BJ (cell line): Measurements from ENCODE around the gene ITGAL. TPM values are rescaled to one million over a fixed set of nuclear protein-coding genes. Genes with fewer than 3 reads are reported as not detected.

Experiments
- CTCF ChIA-PET: fragments of 350-600 bp; formaldehyde crosslinking; extraction: SDS; loops from one replicate; lab custom pipeline; 2021; ENCODE audit warnings: antibody characterized with exemption, inconsistent platforms; lab: Yijun Ruan, JAX
- POLR2A ChIA-PET: fragments of 300-600 bp; sonication (Branson Sonifier 250); formaldehyde crosslinking; extraction: SDS; loops from one replicate; lab custom pipeline; 2021; ENCODE audit warnings: antibody characterized with exemption; lab: Charles Lee
- DNase-seq: peaks from one replicate; pipeline ENCODE4 v3.0.0-alpha.2; 2011; ENCODE audit warnings: low read depth
- H3K27me3 ChIP-seq: 2 replicates; pipeline ENCODE4 v1.6.0; 2011; ENCODE audit warnings: low read length; ENCODE audit not compliant: control insufficient read depth, insufficient read depth
- H3K36me3 ChIP-seq: 2 replicates; pipeline ENCODE4 v1.5.1; 2011; ENCODE audit warnings: low read length; ENCODE audit not compliant: control insufficient read depth, insufficient read depth
- H3K4me3 ChIP-seq: 2 replicates; pipeline ENCODE4 v1.5.1; 2011; ENCODE audit warnings: low read depth, mild to moderate bottlenecking, control low read depth, low read length
- CTCF ChIP-seq: IDR thresholded peaks from 2 replicates; pipeline ENCODE4 v1.5.1; 2011; ENCODE audit warnings: low read depth, mild to moderate bottlenecking, control low read depth, inconsistent platforms, low read length, moderate library complexity; ENCODE audit not compliant: insufficient read depth
- polyA plus RNA-seq: library from polyadenylated mRNA; depleted of rRNA; stranded (reverse); fragments of >200 nt; gene quantifications from 2 replicates; pipeline ENCODE4 v1.2.3, GENCODE V29; 2011

ITGAL gene
- polyA plus RNA-seq, 1 experiment, result 0.06 TPM

DNA sequence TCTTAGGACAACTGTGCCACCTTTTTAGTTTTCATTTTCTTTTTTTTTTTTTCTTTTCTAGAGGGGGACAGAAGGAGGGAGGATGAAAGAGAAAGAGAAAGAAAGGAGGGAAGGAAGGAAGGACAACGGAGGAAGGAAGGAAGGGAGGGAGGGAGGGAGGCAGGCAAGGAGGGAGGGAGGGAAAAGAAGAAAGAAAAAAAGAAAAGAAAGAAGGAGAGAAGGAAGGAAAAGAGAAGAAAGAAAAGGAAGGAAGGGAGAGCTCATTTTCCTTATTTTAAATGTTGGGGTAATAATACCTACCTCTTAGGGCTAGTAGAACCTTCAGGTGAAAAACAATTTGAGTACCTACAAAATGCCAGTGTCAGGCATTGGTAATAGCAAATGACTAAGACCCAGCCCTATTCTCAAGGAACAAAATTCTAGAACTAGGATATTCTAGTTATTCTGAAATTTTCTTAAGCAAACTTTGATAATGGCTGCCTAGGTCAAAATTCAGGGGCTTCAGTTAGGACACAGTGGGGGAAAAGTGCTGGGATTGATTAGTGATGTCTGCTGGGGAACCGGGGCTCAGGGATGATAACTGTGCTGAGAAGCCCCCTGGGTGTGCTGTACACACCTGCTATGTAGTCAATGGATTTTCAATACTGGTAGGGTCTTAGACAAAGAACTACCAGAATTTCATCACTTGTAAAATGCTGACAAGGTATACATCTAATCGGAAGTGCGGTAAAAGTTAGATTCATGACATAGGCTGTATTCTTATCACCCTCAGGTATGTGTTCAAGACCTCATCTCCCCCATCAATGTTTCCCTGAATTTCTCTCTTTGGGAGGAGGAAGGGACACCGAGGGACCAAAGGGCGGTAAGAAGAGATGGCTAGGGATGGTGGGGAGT, 31.1 kb downstream of the ITGAL start:
- TF ChIP-seq CTCF, result no peak
- no peak for DNase-seq
- no peaks in the 10 kb centered on the region for H3K36me3 ChIP-seq
- H3K4me3 ChIP-seq, result no peak overlapping the region
- ChIA-PET POLR2A (no interaction called here), CTCF (no interaction called here)
- H3K27me3 ChIP-seq, result peaks cover 3% of the 10 kb centered on the region

DNA sequence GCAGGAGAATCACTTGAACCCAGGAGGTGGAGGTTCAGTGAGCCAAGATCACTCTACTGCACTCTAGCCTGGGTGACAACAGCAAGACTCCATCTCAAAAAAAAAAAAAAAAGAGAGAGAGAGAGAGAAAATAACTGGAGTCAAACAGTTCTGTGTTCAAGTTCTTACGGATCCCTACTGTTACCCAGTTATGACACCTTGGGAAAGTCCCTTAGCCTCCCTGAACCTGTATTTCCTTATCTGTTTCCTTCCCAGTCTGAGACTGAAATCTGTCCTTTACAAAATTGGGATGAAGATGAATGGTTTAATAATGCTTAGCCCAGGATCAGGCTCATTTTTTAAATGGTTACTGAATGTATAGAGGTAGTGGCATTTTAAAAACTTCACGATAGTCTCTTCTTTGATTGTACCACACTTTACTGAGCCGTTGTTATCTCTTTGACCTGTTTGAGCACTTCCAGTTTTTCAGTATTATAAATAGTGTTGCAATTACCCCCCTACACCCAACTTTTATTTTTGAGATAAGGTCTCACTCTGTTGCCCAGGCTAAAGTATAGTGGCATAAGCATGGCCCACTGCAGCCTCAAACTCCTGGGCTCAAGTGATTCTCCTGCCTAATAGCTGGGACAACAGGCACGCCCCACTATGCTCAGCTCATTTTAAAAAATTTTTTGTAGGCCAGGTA, 36.7 kb downstream of the ITGAL start:
- no peak for TF ChIP-seq CTCF
- no peak for DNase-seq
- ChIA-PET POLR2A (no interaction called here), CTCF (interaction anchor here (0.7 to 1.1 kb wide), 2 partner anchors 10 kb away, joined by 3 to 4 read pairs; no protein-coding TSS in a partner anchor)
- Histone ChIP-seq H3K36me3 (no peaks in the 10 kb centered on the region), H3K27me3 (peaks cover 1% of the 10 kb centered on the region), H3K4me3 (no peak overlapping the region)

- no peak overlapping the region for H3K4me3 ChIP-seq
- no peak for DNase-seq
- peaks cover 1% of the 10 kb centered on the region for H3K27me3 ChIP-seq
- no peak for TF ChIP-seq CTCF
- ChIA-PET POLR2A (no interaction called here), CTCF (interaction anchor here (0.9 to 1.6 kb wide), 5 partner anchors 9 to 61 kb away, joined by 3 to 4 read pairs (median 3); no protein-coding TSS in a partner anchor)
- H3K36me3 ChIP-seq, result no peaks in the 10 kb centered on the region
Measured at GRCh38 chr16:30510376-30510938, 37.9 kb downstream of the ITGAL start.

DNA sequence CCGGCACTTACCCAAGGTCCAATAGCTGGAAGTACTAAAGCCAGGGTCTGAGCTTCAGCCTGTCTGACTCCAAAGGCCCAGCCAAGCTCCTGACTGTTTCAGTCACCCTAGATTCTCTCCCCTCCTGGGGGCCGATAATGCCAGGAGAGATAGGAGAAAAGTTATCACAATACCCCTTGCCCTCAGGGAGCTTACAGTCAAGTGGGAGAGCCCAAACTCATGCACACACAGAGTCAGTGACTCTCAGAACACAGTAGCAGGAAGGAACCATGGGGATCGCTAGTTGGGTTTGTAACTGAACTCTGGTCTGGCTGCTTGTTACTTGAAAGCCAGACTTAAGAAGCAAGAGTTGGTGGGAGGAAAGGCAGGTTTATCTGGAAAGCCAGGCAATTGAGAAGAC, 39.0 kb downstream of the ITGAL start:
- POLR2A ChIA-PET, result no interaction called here
- DNase-seq, result no peak
- TF ChIP-seq CTCF, result no peak
- Histone ChIP-seq H3K4me3 (no peak overlapping the region), H3K27me3 (peaks cover 1% of the 10 kb centered on the region), H3K36me3 (no peaks in the 10 kb centered on the region)
- CTCF ChIA-PET, result interaction anchor here (0.5 to 1.6 kb wide), 4 partner anchors 9 to 1690 kb away, joined by 3 to 5 read pairs (median 4); no protein-coding TSS in a partner anchor

GRCh38 chr16:30515275-30515674, 42.7 kb downstream of the ITGAL start:
- ChIA-PET CTCF (no interaction called here), POLR2A (interaction anchor here (0.7 kb wide), 1 partner anchor 70 kb away, joined by 9 read pairs; no protein-coding TSS in a partner anchor)
- no peak for TF ChIP-seq CTCF
- peaks cover 1% of the 10 kb centered on the region for H3K27me3 ChIP-seq
- H3K36me3 ChIP-seq, result no peaks in the 10 kb centered on the region
- no peak overlapping the region for H3K4me3 ChIP-seq
- no peak for DNase-seq
